Measurements from ENCODE around the gene DAZAP2. TPM values are rescaled to one million over a fixed set of nuclear protein-coding genes. Genes with fewer than 3 reads are reported as not detected.

The DAZAP2 gene
- total and polyA plus RNA-seq, 2 of the 4 experiments (the other 2 are of a cell fraction): 62.2 to 202 TPM

DNA sequence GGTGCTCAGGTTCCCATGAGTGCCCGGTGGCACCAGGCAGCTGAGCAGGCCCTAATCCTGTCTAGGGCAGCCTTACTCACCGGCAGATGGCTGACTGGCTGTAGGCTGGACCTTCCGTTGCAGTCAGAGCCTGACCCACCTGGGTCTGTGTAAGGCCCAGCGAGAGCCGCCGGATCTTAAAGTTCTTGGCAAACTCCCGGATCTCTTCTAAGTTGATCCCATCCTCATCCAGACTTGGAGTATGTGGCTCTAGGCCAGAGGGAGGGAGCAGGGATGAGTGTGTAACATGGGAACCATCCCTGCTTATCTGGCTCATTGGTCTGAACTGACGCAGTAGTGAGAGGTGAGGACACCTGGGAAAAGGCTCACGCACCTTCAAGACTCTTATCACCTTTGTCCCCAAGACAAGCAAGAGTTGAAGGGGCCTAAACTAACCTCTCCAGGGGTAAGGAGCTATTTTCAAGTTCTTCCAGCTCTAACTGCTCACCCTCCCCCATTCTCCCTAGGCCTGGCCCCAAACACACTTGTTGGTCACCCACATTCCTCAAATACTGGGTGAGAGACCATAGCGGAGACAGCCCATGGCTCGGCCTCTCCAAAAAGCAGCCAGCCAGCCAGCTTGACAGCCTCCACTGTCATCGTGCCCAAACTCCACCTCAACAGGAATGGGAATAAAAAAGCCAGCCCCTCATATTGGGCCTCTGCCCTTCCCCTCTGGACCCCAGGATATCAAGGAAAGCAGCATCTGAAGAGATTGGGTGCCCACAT, 46.9 kb upstream of the DAZAP2 start:
- H3K9ac ChIP-seq (ENCODE audit: low read depth, low read length): no peak overlapping the region
- H3K4me2 ChIP-seq (ENCODE audit: low read depth, low read length): no peak overlapping the region
- H4K20me1 ChIP-seq (ENCODE audit: insufficient read depth, low read length): no peaks in the 10 kb centered on the region
- H2AK5ac ChIP-seq (ENCODE audit: low read depth, low read length): no peak overlapping the region
- 0 out of 2 replicates have a peak, but pooled peaks cover 2% of the 10 kb centered on the region for H3K9me1 ChIP-seq (ENCODE audit: insufficient read depth, low read length)
- H3K4me1 ChIP-seq (ENCODE audit: control insufficient read depth, insufficient read depth, low read length): no peaks in the 10 kb centered on the region
- ChIA-PET POLR2A (ENCODE audit: unreplicated experiment) (interaction anchor here (0.6 kb wide), 1 partner anchor 26 kb away, joined by 14 read pairs; the partner anchor contains the start of gene POU6F1), CTCF (interaction anchor here (0.6 kb wide), 1 partner anchor 15 kb away, joined by 7 read pairs; no protein-coding TSS in a partner anchor)
- no peaks in the 10 kb centered on the region for H3K27me3 ChIP-seq (ENCODE audit: control insufficient read depth, insufficient read depth, low read length)
- H4K8ac ChIP-seq (ENCODE audit: low read depth in 2 of 2, low read length in 2 of 2): no peak overlapping the region
- H4K91ac ChIP-seq (ENCODE audit: insufficient read depth, low read depth, low read length): no peak overlapping the region
- H3K4ac ChIP-seq (ENCODE audit: low read depth, low read length): no peak overlapping the region
- TF ChIP-seq POLR2A (IDR thresholded peaks at IDR 0.05; ENCODE audit: low read depth, low read length) (no peak), BHLHE40 (IDR thresholded peaks at IDR 0.05; ENCODE audit: low read depth, low read length) (no peak), RAD21 (IDR thresholded peaks at IDR 0.05; ENCODE audit: low read length) (no peak), SMC3 (IDR thresholded peaks at IDR 0.05; ENCODE audit: low read depth, low read length) (no peak), CEBPB (IDR thresholded peaks at IDR 0.05; ENCODE audit: low read depth, low read length) (no peak), RCOR1 (IDR thresholded peaks at IDR 0.05; ENCODE audit: insufficient replicate concordance, low read length) (no peak), RFX5 (IDR thresholded peaks at IDR 0.05; ENCODE audit: low read depth, low read length) (no peak), CHD1 (IDR thresholded peaks at IDR 0.05; ENCODE audit: low read depth, low read length) (no peak), FOS (IDR thresholded peaks at IDR 0.05; ENCODE audit: low read depth, low read length) (no peak), MAZ (IDR thresholded peaks at IDR 0.05; ENCODE audit: borderline replicate concordance, low read depth, low read length) (no peak)
- TF ChIP-seq, protein P1, sequence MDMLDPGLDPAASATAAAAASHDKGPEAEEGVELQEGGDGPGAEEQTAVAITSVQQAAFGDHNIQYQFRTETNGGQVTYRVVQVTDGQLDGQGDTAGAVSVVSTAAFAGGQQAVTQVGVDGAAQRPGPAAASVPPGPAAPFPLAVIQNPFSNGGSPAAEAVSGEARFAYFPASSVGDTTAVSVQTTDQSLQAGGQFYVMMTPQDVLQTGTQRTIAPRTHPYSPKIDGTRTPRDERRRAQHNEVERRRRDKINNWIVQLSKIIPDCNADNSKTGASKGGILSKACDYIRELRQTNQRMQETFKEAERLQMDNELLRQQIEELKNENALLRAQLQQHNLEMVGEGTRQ (IDR thresholded peaks at IDR 0.05; ENCODE audit: low read depth, low read length): no peak
- TF ChIP-seq, protein P2, sequence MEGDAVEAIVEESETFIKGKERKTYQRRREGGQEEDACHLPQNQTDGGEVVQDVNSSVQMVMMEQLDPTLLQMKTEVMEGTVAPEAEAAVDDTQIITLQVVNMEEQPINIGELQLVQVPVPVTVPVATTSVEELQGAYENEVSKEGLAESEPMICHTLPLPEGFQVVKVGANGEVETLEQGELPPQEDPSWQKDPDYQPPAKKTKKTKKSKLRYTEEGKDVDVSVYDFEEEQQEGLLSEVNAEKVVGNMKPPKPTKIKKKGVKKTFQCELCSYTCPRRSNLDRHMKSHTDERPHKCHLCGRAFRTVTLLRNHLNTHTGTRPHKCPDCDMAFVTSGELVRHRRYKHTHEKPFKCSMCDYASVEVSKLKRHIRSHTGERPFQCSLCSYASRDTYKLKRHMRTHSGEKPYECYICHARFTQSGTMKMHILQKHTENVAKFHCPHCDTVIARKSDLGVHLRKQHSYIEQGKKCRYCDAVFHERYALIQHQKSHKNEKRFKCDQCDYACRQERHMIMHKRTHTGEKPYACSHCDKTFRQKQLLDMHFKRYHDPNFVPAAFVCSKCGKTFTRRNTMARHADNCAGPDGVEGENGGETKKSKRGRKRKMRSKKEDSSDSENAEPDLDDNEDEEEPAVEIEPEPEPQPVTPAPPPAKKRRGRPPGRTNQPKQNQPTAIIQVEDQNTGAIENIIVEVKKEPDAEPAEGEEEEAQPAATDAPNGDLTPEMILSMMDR (conservative IDR thresholded peaks at IDR 0.05; ENCODE audit: low read depth, low read length): no peak
- TF ChIP-seq, protein P3, sequence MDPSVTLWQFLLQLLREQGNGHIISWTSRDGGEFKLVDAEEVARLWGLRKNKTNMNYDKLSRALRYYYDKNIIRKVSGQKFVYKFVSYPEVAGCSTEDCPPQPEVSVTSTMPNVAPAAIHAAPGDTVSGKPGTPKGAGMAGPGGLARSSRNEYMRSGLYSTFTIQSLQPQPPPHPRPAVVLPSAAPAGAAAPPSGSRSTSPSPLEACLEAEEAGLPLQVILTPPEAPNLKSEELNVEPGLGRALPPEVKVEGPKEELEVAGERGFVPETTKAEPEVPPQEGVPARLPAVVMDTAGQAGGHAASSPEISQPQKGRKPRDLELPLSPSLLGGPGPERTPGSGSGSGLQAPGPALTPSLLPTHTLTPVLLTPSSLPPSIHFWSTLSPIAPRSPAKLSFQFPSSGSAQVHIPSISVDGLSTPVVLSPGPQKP (IDR thresholded peaks at IDR 0.05; ENCODE audit: borderline replicate concordance, low read depth, low read length): no peak
- no peak overlapping the region for H3K4me3 ChIP-seq (ENCODE audit: insufficient read depth, low read depth, low read length)
- no peak overlapping the region for H2BK15ac ChIP-seq (ENCODE audit: low read depth, low read length)
- BruUV-seq (replicated peaks): no TSS peak
- H3K18ac ChIP-seq (ENCODE audit: low read depth, low read length): no peak overlapping the region
- intact Hi-C loops (cut with micrococcal nuclease) (no loop called here), in situ Hi-C loops (cut with MboI; ENCODE audit: low sequenced_read_pairs) (no loop called here), dilution Hi-C loops (cut with HindIII; ENCODE audit: low sequenced_read_pairs, unreplicated experiment) (no loop called here)
- ATAC-seq (ENCODE audit: low read depth) (no peak), DNase-seq (no peak)
- H3K79me1 ChIP-seq (ENCODE audit: low read depth in 1 of 2, low read length in 2 of 2): no peaks in the 10 kb centered on the region
- no peak overlapping the region for H2AFZ ChIP-seq (replicated peaks; ENCODE audit: low read length, poor library complexity)
- H2BK120ac ChIP-seq (ENCODE audit: low read depth, low read length): no peak overlapping the region
- H4K5ac ChIP-seq (ENCODE audit: low read depth, low read length): no peak overlapping the region
- no peak overlapping the region for H2BK5ac ChIP-seq (ENCODE audit: low read depth, low read length, poor library complexity, severe bottlenecking)
- no peaks in the 10 kb centered on the region for H3K9me3 ChIP-seq (ENCODE audit: control insufficient read depth, insufficient read depth, low read length)
- H2BK20ac ChIP-seq (ENCODE audit: low read depth, low read length): no peak overlapping the region
- no peak overlapping the region for H3K27ac ChIP-seq (ENCODE audit: insufficient read depth, low read length)
- WGBS, 2 experiments (ENCODE audit: extremely low coverage in 2 of 2, insufficient read length in 1 of 2): 87% methylated on average over 3 of the region's 12 CpGs; no CpG with 5 or more reads in 1 of the 2 experiments
- no peak overlapping the region for H3K23ac ChIP-seq (ENCODE audit: low read depth, low read length)
- no peak overlapping the region for H3K56ac ChIP-seq (ENCODE audit: extremely low read depth, insufficient read depth, low read length)
- no peak overlapping the region for H3K14ac ChIP-seq (replicated peaks; ENCODE audit: low read depth, low read length)
- no peak overlapping the region for H2AK9ac ChIP-seq (replicated peaks; ENCODE audit: low read depth, low read length, poor library complexity)
- H3K36me3 ChIP-seq (ENCODE audit: control insufficient read depth, insufficient read depth, low read length): peaks cover 16% of the 10 kb centered on the region
